Measurements from ENCODE around the gene MSRB2. TPM values are rescaled to one million over a fixed set of nuclear protein-coding genes. Genes with fewer than 3 reads are reported as not detected.

MSRB2 gene
- total RNA-seq, 2 experiments from 2014 or later, result 6.9 to 9.1 TPM

- TF ChIP-seq, protein P1, sequence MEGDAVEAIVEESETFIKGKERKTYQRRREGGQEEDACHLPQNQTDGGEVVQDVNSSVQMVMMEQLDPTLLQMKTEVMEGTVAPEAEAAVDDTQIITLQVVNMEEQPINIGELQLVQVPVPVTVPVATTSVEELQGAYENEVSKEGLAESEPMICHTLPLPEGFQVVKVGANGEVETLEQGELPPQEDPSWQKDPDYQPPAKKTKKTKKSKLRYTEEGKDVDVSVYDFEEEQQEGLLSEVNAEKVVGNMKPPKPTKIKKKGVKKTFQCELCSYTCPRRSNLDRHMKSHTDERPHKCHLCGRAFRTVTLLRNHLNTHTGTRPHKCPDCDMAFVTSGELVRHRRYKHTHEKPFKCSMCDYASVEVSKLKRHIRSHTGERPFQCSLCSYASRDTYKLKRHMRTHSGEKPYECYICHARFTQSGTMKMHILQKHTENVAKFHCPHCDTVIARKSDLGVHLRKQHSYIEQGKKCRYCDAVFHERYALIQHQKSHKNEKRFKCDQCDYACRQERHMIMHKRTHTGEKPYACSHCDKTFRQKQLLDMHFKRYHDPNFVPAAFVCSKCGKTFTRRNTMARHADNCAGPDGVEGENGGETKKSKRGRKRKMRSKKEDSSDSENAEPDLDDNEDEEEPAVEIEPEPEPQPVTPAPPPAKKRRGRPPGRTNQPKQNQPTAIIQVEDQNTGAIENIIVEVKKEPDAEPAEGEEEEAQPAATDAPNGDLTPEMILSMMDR (IDR thresholded peaks at IDR 0.05), result no peak
- intact Hi-C loops (cut with micrococcal nuclease), result no loop called here
- ChIA-PET POLR2A (no interaction called here), CTCF (no interaction called here)
- H3K4me3 Mint-ChIP-seq, result no peak overlapping the region
- peaks cover 24% of the 10 kb centered on the region for H3K27me3 Mint-ChIP-seq
- DNase-seq (no peak), ATAC-seq (no peak)
- no peaks in the 10 kb centered on the region for H3K9me3 Mint-ChIP-seq
- H3K27ac Mint-ChIP-seq, result no peak overlapping the region
- no peaks in the 10 kb centered on the region for H3K36me3 Mint-ChIP-seq (ENCODE audit: low read depth)
- no peaks in the 10 kb centered on the region for H3K4me1 Mint-ChIP-seq (ENCODE audit: low read depth)
These were observed 43.5 kb upstream of the MSRB2 start for GRCh38 chr10:23051855-23052331.

GRCh38 chr10:23053036-23053435, 42.3 kb upstream of the MSRB2 start:
- Mint-ChIP-seq H3K9me3 (no peaks in the 10 kb centered on the region), H3K4me1 (ENCODE audit: low read depth) (no peaks in the 10 kb centered on the region), H3K4me3 (no peak overlapping the region), H3K27me3 (peaks cover 24% of the 10 kb centered on the region), H3K36me3 (ENCODE audit: low read depth) (no peaks in the 10 kb centered on the region), H3K27ac (no peak overlapping the region)
- DNase-seq, result no peak
- ChIA-PET POLR2A (no interaction called here), CTCF (no interaction called here)
- TF ChIP-seq, protein P1 (IDR thresholded peaks at IDR 0.05), result no peak
- intact Hi-C loops (cut with micrococcal nuclease), result no loop called here
- ATAC-seq, result no peak

GRCh38 chr10:23055424-23056185, 39.8 kb upstream of the MSRB2 start:
- intact Hi-C loops (cut with micrococcal nuclease), result no loop called here
- CTCF ChIA-PET, result interaction anchor here (0.6 kb wide), 1 partner anchor 1704 kb away, joined by 3 read pairs; no protein-coding TSS in a partner anchor
- H3K36me3 Mint-ChIP-seq (ENCODE audit: low read depth), result no peaks in the 10 kb centered on the region
- H3K9me3 Mint-ChIP-seq, result peaks cover 3% of the 10 kb centered on the region
- TF ChIP-seq, protein P1 (IDR thresholded peaks at IDR 0.05), result no peak
- ATAC-seq (no peak), DNase-seq (no peak)
- H3K27me3 Mint-ChIP-seq, result peaks cover 20% of the 10 kb centered on the region
- no peaks in the 10 kb centered on the region for H3K4me1 Mint-ChIP-seq (ENCODE audit: low read depth)
- POLR2A ChIA-PET, result interaction anchor here (0.8 kb wide), 1 partner anchor 1250 kb away, joined by 3 read pairs; no protein-coding TSS in a partner anchor
- H3K27ac Mint-ChIP-seq, result no peak overlapping the region
- H3K4me3 Mint-ChIP-seq, result no peak overlapping the region

- Mint-ChIP-seq H3K4me1 (ENCODE audit: low read depth) (no peaks in the 10 kb centered on the region), H3K27ac (no peak overlapping the region), H3K27me3 (peaks cover 19% of the 10 kb centered on the region), H3K4me3 (no peak overlapping the region), H3K36me3 (ENCODE audit: low read depth) (no peaks in the 10 kb centered on the region), H3K9me3 (peaks cover 3% of the 10 kb centered on the region)
- DNase-seq (no peak), ATAC-seq (no peak)
- ChIA-PET CTCF (interaction anchor here (0.6 kb wide), 1 partner anchor 1705 kb away, joined by 3 read pairs; no protein-coding TSS in a partner anchor), POLR2A (no interaction called here)
- intact Hi-C loops (cut with micrococcal nuclease), result no loop called here
- TF ChIP-seq, protein P1 (IDR thresholded peaks at IDR 0.05), result no peak
These were observed 39.2 kb upstream of the MSRB2 start for GRCh38 chr10:23056186-23056579.

- POLR2A ChIA-PET, result no interaction called here
- intact Hi-C loops (cut with micrococcal nuclease), result no loop called here
- peaks cover 3% of the 10 kb centered on the region for H3K9me3 Mint-ChIP-seq
These were observed 37.0 kb upstream of the MSRB2 start for GRCh38 chr10:23058366-23058765.

More at GRCh38 chr10:23058366-23058765, 37.0 kb upstream of the MSRB2 start:
- H3K36me3 Mint-ChIP-seq (ENCODE audit: low read depth), result no peaks in the 10 kb centered on the region
- no peaks in the 10 kb centered on the region for H3K4me1 Mint-ChIP-seq (ENCODE audit: low read depth)
- CTCF ChIA-PET, result no interaction called here
- peaks cover 10% of the 10 kb centered on the region for H3K27me3 Mint-ChIP-seq
- H3K27ac Mint-ChIP-seq, result no peak overlapping the region
- no peak overlapping the region for H3K4me3 Mint-ChIP-seq
- ATAC-seq (no peak), DNase-seq (no peak)
- TF ChIP-seq, protein P1 (IDR thresholded peaks at IDR 0.05), result no peak

Data from activated CD8-positive, alpha-beta T cell treated with anti-CD3 and anti-CD28 coated beads for 36 hours (primary cell).